HCT116 (cell line): ENCODE results near the gene DDX19B.

ENCODE experiments used
- POLR2A ChIP-seq: IDR thresholded peaks from 2 replicates; pipeline ENCODE4 v1.7.0; 2011; ENCODE audit warnings: borderline replicate concordance; ENCODE audit not compliant: insufficient read depth, insufficient read length; ENCODE audit errors: extremely low read depth
- TF ChIP-seq, protein P1 (sequence below), 3 experiments: fragments of 200-600 bp in 1 of 3; sonication (generic) in 1 of 3; IDR thresholded peaks in 2 of 3; conservative IDR thresholded peaks in 1 of 3; 2 replicates each; pipeline ENCODE4 v1.5.1; 2012 to 2017; ENCODE audit warnings: low read depth in 2 of 3, low read length in 2 of 3, antibody characterized with exemption in 1 of 3, borderline replicate concordance in 1 of 3, control low read depth in 1 of 3, mild to moderate bottlenecking in 1 of 3, mixed read lengths in 1 of 3, mixed run types in 1 of 3, moderate library complexity in 1 of 3; ENCODE audit not compliant: insufficient read depth in 1 of 3

DNA sequence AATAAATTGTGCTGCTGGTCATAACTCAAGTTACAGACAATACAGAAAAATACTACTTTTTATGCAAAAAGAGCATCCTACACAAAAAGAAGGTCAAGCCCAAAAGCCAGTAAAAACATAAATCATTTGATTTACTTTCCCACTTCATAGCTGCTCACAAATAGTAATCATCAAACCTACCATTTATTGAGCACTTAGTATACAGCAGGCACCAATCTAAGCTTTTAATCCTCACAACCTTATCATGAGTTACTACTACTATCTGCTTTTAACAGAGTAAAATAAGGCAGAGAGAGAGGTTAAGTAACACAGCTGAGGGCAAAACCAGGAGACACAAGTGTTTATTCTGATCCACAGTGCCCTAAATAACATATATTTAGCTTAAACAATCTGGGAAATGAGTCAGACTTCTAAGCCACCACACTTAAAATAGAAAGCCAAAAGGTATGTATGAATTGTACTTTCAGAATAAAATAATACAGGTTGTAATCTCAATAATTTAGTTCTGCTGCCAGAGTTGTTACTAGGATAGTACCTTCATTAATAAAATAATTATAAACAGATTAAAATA is 8.0 kb upstream of the DDX19B start:
- no peak for TF ChIP-seq POLR2A
- TF ChIP-seq, protein P1, sequence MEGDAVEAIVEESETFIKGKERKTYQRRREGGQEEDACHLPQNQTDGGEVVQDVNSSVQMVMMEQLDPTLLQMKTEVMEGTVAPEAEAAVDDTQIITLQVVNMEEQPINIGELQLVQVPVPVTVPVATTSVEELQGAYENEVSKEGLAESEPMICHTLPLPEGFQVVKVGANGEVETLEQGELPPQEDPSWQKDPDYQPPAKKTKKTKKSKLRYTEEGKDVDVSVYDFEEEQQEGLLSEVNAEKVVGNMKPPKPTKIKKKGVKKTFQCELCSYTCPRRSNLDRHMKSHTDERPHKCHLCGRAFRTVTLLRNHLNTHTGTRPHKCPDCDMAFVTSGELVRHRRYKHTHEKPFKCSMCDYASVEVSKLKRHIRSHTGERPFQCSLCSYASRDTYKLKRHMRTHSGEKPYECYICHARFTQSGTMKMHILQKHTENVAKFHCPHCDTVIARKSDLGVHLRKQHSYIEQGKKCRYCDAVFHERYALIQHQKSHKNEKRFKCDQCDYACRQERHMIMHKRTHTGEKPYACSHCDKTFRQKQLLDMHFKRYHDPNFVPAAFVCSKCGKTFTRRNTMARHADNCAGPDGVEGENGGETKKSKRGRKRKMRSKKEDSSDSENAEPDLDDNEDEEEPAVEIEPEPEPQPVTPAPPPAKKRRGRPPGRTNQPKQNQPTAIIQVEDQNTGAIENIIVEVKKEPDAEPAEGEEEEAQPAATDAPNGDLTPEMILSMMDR (IDR thresholded peaks at IDR 0.05 in 2 of 3, conservative IDR thresholded peaks at IDR 0.05 in 1 of 3; ENCODE audit: borderline replicate concordance in 1 of 3, insufficient read depth in 1 of 3, low read depth in 2 of 3, low read length in 2 of 3) = no peak
